GM23248 (cell line): ENCODE measurements around the gene PLXNB1. TPM values are rescaled to one million over a fixed set of nuclear protein-coding genes. Genes with fewer than 3 reads are reported as not detected.

Experiments used
- DNase-seq: peaks from one replicate; pipeline ENCODE4 v3.0.0-alpha.2; 2015
- H2AFZ ChIP-seq: fragments of 200-600 bp; sonication (generic); 2 replicates; pipeline ENCODE4 v1.6.1; 2016; ENCODE audit warnings: antibody characterized with exemption
- H3F3A ChIP-seq: fragments of 200-600 bp; sonication (generic); 2 replicates; pipeline ENCODE4 v1.6.1; 2016; ENCODE audit warnings: mild to moderate bottlenecking, antibody characterized with exemption, mixed run types; ENCODE audit not compliant: insufficient read depth
- H3K27ac ChIP-seq: fragments of 200-600 bp; sonication (generic); 2 replicates; pipeline ENCODE4 v1.5.1; 2016; ENCODE audit warnings: mild to moderate bottlenecking
- H3K27me3 ChIP-seq: fragments of 200-600 bp; sonication (generic); replicated peaks from 2 replicates; pipeline ENCODE4 v1.6.1; 2016; ENCODE audit warnings: mild to moderate bottlenecking; ENCODE audit not compliant: insufficient read depth
- H3K36me3 ChIP-seq: fragments of 200-600 bp; sonication (generic); 2 replicates; pipeline ENCODE4 v1.6.1; 2016; ENCODE audit warnings: low read depth, mild to moderate bottlenecking
- H3K4me1 ChIP-seq: fragments of 200-600 bp; sonication (generic); 2 replicates; pipeline ENCODE4 v1.6.1; 2016; ENCODE audit warnings: mild to moderate bottlenecking; ENCODE audit not compliant: insufficient read depth
- H3K4me2 ChIP-seq: fragments of 200-600 bp; sonication (generic); one replicate; pipeline ENCODE4 v1.6.1; 2016; ENCODE audit warnings: mild to moderate bottlenecking; ENCODE audit not compliant: unreplicated experiment
- H3K4me3 ChIP-seq: fragments of 200-600 bp; sonication (generic); 2 replicates; pipeline ENCODE4 v1.5.1; 2016; ENCODE audit warnings: mild to moderate bottlenecking
- H3K79me2 ChIP-seq: fragments of 200-600 bp; sonication (generic); 2 replicates; pipeline ENCODE4 v1.6.1; 2016; ENCODE audit warnings: mild to moderate bottlenecking; ENCODE audit not compliant: insufficient read depth
- H3K9ac ChIP-seq: fragments of 200-600 bp; sonication (generic); 2 replicates; pipeline ENCODE4 v1.6.1; 2016; ENCODE audit warnings: mild to moderate bottlenecking
- H3K9me2 ChIP-seq: fragments of 200-600 bp; sonication (generic); 2 replicates; pipeline ENCODE4 v1.6.1; 2016; ENCODE audit warnings: mixed run types, mild to moderate bottlenecking, moderate library complexity; ENCODE audit not compliant: insufficient read depth
- H3K9me3 ChIP-seq: fragments of 200-600 bp; sonication (generic); one replicate; pipeline ENCODE4 v1.6.1; 2017; ENCODE audit warnings: low read depth
- H4K20me1 ChIP-seq: fragments of 200-600 bp; sonication (generic); 2 replicates; pipeline ENCODE4 v1.6.0; 2016; ENCODE audit not compliant: insufficient read depth
- EZH2 ChIP-seq: fragments of 200-600 bp; sonication (generic); IDR thresholded peaks from 2 replicates; pipeline ENCODE4 v1.6.1; 2018; ENCODE audit warnings: antibody characterized with exemption, mild to moderate bottlenecking; ENCODE audit not compliant: insufficient read depth, poor library complexity, severe bottlenecking
- EZH2phosphoT487 ChIP-seq: fragments of 200-600 bp; sonication (generic); IDR thresholded peaks from 2 replicates; pipeline ENCODE4 v1.6.1; 2018; ENCODE audit warnings: antibody characterized with exemption, moderate library complexity, mild to moderate bottlenecking, low read depth; ENCODE audit not compliant: insufficient read depth
- WGBS, 2 experiments: methylation state at CpG; one replicate each; pipeline ENCODE4 v1.1.6; 2015 to 2017; ENCODE audit warnings: low lambda C conversion rate in 2 of 2, low coverage in 1 of 2; ENCODE audit errors: missing lambda C conversion rate in 2 of 2; 5-methylcytosine and 5-hydroxymethylcytosine counted together
- in situ Hi-C: fragments of 300-500 bp; cut with MboI; formaldehyde crosslinking; loops from 2 replicates; pipeline ENCODE4 v1.15.0; 2020
- polyA plus RNA-seq: library from polyadenylated mRNA; unstranded; fragments of >200 nt; fragmentation: Nextera tagmentation; extraction: Ambion mirVana; gene quantifications from 2 replicates; pipeline ENCODE4 v1.2.1, GENCODE V29; 2016
- total RNA-seq: library from RNA; depleted of rRNA; stranded (reverse); fragments of >200 nt; shearing (Covaris generic); gene quantifications from 2 replicates; pipeline ENCODE4 v1.2.3, GENCODE V29; 2014

The PLXNB1 gene
- total and polyA plus RNA-seq, 2 experiments from 2014 or later, result 3.3 to 5.5 TPM

GRCh38 chr3:48460517-48460902 lies 30.6 kb upstream of the PLXNB1 start:
- Histone ChIP-seq H3K4me1 (peaks cover 5% of the 10 kb centered on the region), H3K27ac (no peak overlapping the region), H3K79me2 (no peaks in the 10 kb centered on the region), H3K4me3 (no peak overlapping the region), H3F3A (peaks cover 9% of the 10 kb centered on the region), H3K9ac (no peak overlapping the region), H3K36me3 (peaks cover 15% of the 10 kb centered on the region), H3K27me3 (no peaks in the 10 kb centered on the region), H4K20me1 (no peaks in the 10 kb centered on the region), H3K9me2 (no peaks in the 10 kb centered on the region), H3K9me3 (no peaks in the 10 kb centered on the region), H3K4me2 (no peak overlapping the region), H2AFZ (no peak overlapping the region)
- DNase-seq, result no peak
- no peak for TF ChIP-seq EZH2
- no peak for TF ChIP-seq EZH2phosphoT487
- WGBS, 2 experiments, result 100% methylated on average over 3 of the region's 3 CpGs
- in situ Hi-C loops, result no loop called here

GRCh38 chr3:48459773-48460516 lies 30.1 kb upstream of the PLXNB1 start:
- Histone ChIP-seq H3K27ac (no peak overlapping the region), H3K9me2 (no peaks in the 10 kb centered on the region), H3K36me3 (peaks cover 21% of the 10 kb centered on the region), H3K4me3 (no peak overlapping the region), H3K27me3 (no peaks in the 10 kb centered on the region), H4K20me1 (no peaks in the 10 kb centered on the region), H3F3A (peaks cover 5% of the 10 kb centered on the region), H3K79me2 (no peaks in the 10 kb centered on the region), H2AFZ (no peak overlapping the region), H3K9ac (no peak overlapping the region), H3K9me3 (no peaks in the 10 kb centered on the region), H3K4me1 (peaks cover under 1% of the 10 kb centered on the region), H3K4me2 (no peak overlapping the region)
- WGBS, 2 experiments, result 60 to 69% methylated on average over 7 of the region's 7 CpGs
- TF ChIP-seq EZH2phosphoT487 (no peak), EZH2 (no peak)
- DNase-seq, result no peak
- in situ Hi-C loops, result no loop called here

DNA sequence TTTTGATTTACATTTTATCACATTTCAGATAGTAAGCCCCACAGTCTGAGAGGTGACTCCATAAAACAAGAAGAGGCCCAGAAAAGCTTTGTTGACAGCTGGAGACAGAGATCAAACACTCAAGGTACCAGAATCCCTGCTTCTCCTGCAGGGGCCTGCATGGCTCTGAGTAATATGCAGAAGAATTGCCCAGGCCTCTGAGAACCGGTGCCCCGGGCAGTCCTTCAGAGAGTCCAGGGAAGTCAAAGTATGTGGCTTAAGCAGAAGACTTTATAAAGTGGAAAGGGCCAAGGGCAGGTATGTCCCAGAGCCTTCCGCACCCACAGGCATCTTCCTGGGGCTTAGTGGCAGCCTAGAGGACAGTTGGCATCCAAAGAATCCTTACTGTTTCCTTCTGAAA lies 29.4 kb upstream of the PLXNB1 start:
- H3K27me3 ChIP-seq, result no peaks in the 10 kb centered on the region
- DNase-seq, result no peak
- H4K20me1 ChIP-seq, result no peaks in the 10 kb centered on the region
- no peak overlapping the region for H3K4me3 ChIP-seq
- H3K9me2 ChIP-seq, result no peaks in the 10 kb centered on the region
- peaks cover 4% of the 10 kb centered on the region for H3F3A ChIP-seq
- H3K4me1 ChIP-seq, result no peaks in the 10 kb centered on the region
- H3K9ac ChIP-seq, result no peak overlapping the region
- H3K4me2 ChIP-seq, result no peak overlapping the region
- in situ Hi-C loops, result no loop called here
- no peak for TF ChIP-seq EZH2
- peaks cover 27% of the 10 kb centered on the region for H3K36me3 ChIP-seq
- H3K27ac ChIP-seq, result no peak overlapping the region
- H2AFZ ChIP-seq, result no peak overlapping the region
- WGBS, 2 experiments, result 82 to 90% methylated on average over 3 of the region's 3 CpGs
- no peaks in the 10 kb centered on the region for H3K9me3 ChIP-seq
- no peaks in the 10 kb centered on the region for H3K79me2 ChIP-seq

DNA sequence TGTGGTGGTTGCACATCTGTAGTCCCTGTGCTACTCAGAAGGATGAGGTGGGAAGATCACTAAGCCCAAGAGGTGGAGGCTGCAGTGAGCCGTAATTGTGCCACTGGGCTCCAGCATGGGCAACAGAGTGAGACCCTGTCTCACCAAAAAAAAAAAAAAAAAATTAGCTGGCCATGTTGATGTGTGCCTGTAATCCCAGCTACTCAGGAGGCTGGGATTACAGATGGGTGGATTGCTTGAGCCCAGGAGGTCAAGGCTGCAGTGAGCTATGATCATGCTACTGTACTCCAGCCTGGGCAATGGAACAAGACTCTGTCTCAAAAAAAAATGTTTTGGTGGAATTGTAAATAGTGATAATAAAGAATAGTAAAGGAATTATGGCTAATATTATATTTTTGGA lies 26.6 kb upstream of the PLXNB1 start:
- H3K36me3 ChIP-seq, result peaks cover 32% of the 10 kb centered on the region
- no peaks in the 10 kb centered on the region for H3K4me1 ChIP-seq
- H3K79me2 ChIP-seq, result no peaks in the 10 kb centered on the region
- H3K4me3 ChIP-seq, result no peak overlapping the region
- 100% methylated on average over 1 of the region's 1 CpG for WGBS, 2 experiments
- no peaks in the 10 kb centered on the region for H3K9me2 ChIP-seq
- H3K27ac ChIP-seq, result no peak overlapping the region
- no peaks in the 10 kb centered on the region for H3K9me3 ChIP-seq
- no peaks in the 10 kb centered on the region for H4K20me1 ChIP-seq
- H3K27me3 ChIP-seq, result no peaks in the 10 kb centered on the region
- no peak for DNase-seq
- H3K4me2 ChIP-seq, result no peak overlapping the region
- no peak overlapping the region for H2AFZ ChIP-seq
- no peak overlapping the region for H3K9ac ChIP-seq
- in situ Hi-C loops, result no loop called here
- TF ChIP-seq EZH2, result no peak
- no peak for TF ChIP-seq EZH2phosphoT487
- no peaks in the 10 kb centered on the region; the same call in 1 of the 2 replicates for H3F3A ChIP-seq

- TF ChIP-seq EZH2phosphoT487 (no peak), EZH2 (no peak)
- no peak for DNase-seq
- Histone ChIP-seq H3K79me2 (peaks cover 24% of the 10 kb centered on the region), H3K4me3 (no peak overlapping the region), H2AFZ (no peak overlapping the region), H3K9me2 (no peaks in the 10 kb centered on the region), H3K36me3 (peaks cover 18% of the 10 kb centered on the region), H4K20me1 (no peaks in the 10 kb centered on the region), H3K27ac (no peak overlapping the region), H3K4me2 (no peak overlapping the region), H3K4me1 (peaks cover 8% of the 10 kb centered on the region; the same call in 1 of the 2 replicates), H3K27me3 (no peaks in the 10 kb centered on the region), H3F3A (peaks cover 5% of the 10 kb centered on the region), H3K9me3 (no peaks in the 10 kb centered on the region), H3K9ac (no peak overlapping the region)
- 89 to 96% methylated on average over 1 of the region's 1 CpG for WGBS, 2 experiments
- in situ Hi-C loops, result no loop called here
Measured at GRCh38 chr3:48451270-48451669, 21.4 kb upstream of the PLXNB1 start.
